GM12801 (cell line): ENCODE data around the gene MYBPH.

Source experiments
- CTCF ChIP-seq: IDR thresholded peaks from one replicate; pipeline ENCODE4 v1.5.1; 2011; ENCODE audit warnings: control low read depth; ENCODE audit not compliant: insufficient read length; ENCODE audit errors: extremely low read depth

The MYBPH gene

DNA sequence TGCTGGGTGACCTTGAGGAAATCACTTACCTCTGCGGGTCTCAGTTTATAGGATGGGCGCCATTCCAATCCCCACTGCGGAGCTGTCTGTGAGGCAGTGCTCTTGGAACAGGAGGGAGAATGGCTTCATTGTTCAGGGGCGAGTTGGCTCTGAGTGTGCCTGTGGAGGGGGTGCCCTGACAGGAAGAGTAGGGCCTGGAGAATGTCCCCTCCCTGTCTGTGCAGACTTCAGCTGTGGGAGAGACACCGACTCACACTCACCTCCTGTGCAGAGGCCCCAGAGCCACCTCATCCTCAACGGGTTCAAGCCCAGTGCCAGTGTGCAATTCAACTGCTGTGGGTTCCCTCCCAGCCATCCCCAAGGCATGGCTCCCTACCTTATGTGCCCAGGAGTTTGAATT, 31.0 kb downstream of the MYBPH start:
- TF ChIP-seq CTCF = no peak

DNA sequence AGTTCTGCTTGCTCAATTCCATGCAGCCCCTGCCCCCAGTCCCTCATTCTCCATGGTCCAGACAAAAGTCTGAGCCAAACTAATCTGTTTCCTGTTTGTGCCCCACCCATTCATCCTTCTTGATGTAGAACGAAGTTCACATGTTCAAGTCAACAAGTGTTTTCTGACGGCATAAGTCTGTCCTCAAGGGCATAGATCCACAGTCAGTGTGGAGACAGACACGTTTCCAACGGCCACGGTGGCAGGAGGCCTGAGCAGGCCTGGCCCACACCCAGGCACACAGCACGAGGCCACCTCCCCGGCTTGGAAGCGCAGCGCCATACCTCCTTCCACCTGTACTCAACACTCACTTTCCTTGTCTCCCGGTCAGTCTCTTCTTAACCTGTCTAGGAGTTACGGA, 32.0 kb downstream of the MYBPH start:
- TF ChIP-seq CTCF = no peak

GRCh38 chr1:203142684-203143408, 32.8 kb downstream of the MYBPH start:
- TF ChIP-seq CTCF = no peak

DNA sequence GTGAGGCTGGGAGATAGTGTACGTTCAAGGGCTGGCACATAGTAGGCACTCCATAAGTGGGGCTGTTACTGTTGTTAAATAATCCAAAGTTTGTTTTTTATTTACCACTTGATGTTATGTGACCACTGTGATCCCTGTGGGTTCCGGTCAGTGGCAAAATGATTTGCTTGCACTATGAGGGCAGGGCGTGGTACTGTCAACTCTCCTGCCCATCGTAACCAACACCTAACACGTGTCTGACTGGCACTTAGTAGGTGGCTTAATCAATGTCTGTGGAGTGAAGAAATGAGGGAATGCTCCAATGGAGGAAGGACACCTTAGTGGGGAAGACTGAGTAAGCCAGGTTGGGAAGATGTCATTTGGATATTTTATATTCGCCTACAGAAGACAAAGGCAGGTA, 33.5 kb downstream of the MYBPH start:
- no peak for TF ChIP-seq CTCF

DNA sequence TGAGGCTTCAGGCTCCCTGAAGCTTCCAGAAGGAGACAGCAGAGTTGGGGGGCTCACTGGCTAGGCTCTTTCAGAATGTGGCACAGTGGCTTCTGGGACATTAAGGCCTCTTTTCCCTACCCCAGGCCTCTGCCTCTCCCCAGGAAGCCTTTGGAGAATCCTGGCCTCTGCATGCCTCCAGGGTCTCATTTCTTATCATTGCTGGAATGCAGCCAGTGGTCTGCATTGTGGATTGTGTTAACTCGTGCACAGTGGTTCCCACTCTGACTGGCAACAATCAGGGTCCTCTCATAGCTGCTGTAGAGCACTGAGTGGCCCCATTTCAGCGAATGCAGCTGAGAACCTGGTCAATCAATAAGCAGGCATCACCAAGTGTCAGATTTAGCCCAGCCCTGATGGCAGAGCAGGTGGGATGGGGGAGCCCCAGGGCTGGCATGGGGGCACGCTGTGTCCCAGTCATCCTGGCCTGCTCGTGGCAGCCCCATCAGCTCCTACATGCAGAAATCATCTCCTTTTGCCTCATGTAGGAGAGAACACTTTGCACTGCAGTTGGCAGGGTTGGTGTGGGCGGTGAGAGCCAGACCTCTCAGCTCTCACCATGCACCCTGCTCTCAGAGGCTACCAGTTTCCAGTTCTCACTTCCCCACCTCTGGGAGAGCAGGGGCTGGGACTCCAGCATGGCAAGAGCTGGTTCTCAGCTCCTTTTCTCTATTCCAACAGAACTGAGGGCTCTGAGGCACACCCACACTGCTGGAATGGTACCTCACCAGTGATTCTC, 34.7 kb downstream of the MYBPH start:
- no peak for TF ChIP-seq CTCF

DNA sequence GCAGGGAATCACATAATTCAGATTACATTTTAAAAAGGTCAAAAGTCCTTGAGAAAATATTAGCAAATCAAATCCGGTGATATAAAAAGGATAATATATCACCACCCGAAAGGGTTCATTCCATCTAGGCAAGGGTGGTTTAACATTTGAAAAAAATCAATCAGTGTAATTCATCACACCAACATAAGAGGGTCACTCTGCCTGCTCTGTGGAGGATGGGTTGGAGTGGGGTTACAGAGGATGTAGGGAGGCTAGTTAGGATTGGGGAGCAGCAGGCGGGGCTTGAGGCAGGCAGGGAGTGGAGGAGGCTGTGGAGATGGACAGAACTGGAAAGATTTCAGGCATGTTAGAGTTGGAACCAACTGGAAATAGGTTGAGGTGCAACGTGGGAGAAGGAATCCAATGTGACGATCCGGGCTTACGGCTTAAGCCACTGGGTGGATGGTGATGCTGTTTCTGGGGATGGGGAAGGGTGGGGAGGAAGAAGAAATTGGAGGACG, 35.6 kb downstream of the MYBPH start:
- no peak for TF ChIP-seq CTCF

- no peak for TF ChIP-seq CTCF
These were observed 37.6 kb downstream of the MYBPH start for GRCh38 chr1:203138066-203138465.
